ENCODE results near the gene PCDHA7.
"Not testable (repeated sequence)": the region's sequence is repeated elsewhere in the genome, so short reads cannot be mapped to it uniquely, and the experiment has no call there.

- TF ChIP-seq CTCF (conservative IDR thresholded peaks at IDR 0.05); EZH2 (IDR thresholded peaks at IDR 0.05; ENCODE audit: low read depth): not testable (repeated sequence)
Measured at GRCh38 chr5:140848139-140849102, 14.4 kb downstream of the PCDHA7 start, which contains the start of gene PCDHA9.

All from PC-9 (cell line).